Stimulated activated CD8-positive, alpha-beta memory T cell treated with anti-CD3 and anti-CD28 coated beads, Interleukin-15, amount 100 ng/mL, for 24 hours (primary cell): ENCODE data around the gene IFIT2.
"Not testable (repeated sequence)": the region's sequence is repeated elsewhere in the genome, so short reads cannot be mapped to it uniquely, and the experiment has no call there.

Experiments used
- DNase-seq: peaks from one replicate; pipeline ENCODE4 v3.0.0-alpha.2; 2020; ENCODE audit warnings: low read depth

IFIT2 gene, protein sequence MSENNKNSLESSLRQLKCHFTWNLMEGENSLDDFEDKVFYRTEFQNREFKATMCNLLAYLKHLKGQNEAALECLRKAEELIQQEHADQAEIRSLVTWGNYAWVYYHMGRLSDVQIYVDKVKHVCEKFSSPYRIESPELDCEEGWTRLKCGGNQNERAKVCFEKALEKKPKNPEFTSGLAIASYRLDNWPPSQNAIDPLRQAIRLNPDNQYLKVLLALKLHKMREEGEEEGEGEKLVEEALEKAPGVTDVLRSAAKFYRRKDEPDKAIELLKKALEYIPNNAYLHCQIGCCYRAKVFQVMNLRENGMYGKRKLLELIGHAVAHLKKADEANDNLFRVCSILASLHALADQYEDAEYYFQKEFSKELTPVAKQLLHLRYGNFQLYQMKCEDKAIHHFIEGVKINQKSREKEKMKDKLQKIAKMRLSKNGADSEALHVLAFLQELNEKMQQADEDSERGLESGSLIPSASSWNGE

DNA sequence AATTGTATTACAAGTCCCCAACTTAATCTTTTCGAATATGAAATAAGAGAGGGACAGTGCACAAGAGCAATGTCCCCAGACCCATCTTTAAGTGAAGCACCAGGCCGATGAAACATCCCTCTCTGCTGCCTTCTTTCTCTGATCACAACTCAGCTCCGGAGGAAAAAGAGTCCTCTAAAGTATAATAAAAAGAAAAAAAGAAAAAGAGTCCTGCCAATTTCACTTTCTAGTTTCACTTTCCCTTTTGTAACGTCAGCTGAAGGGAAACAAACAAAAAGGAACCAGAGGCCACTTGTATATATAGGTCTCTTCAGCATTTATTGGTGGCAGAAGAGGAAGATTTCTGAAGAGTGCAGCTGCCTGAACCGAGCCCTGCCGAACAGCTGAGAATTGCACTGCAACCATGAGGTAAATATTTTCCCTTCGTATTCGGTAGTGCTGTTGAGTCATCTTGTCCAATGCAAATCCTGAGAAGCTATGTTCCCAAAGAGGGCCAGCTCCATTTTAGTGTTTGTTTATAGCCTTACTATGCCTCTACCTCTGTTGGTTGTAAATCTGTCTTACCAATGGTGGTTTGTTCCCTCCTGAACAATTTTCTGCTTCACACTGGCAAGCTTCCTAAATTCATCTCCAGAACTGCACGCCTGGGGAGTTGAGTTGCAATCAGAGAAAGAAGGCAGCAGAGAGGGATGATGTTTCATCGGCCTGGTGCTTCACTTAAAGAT lies at the start of gene IFIT2:
Gene IFIT2, plus strand, starts transcription at position 326 of the 725 bp plus-strand sequence. Its CDS starts 78 bp downstream, at position 404.
- no peak for DNase-seq

DNA sequence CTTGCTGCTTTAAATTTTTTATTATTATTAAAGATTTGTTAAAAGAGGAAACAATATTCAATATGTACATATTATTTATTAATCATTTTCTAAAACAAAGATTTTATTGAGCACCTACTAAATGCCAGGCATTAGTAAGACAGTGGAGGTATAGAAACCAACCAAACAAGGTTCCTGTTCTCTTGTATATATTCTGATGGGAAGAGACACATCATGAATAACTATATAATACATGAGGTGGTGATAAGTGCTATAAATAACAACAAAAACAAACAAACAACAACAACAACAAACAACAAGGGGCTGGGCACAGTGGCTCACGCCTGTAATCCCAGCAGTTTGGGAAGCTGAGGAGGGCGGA lies 49.6 kb upstream of the IFIT2 start:
- no peak for DNase-seq

- DNase-seq = not testable (repeated sequence)
Measured at GRCh38 chr10:89255091-89255579, 46.7 kb upstream of the IFIT2 start.

DNA sequence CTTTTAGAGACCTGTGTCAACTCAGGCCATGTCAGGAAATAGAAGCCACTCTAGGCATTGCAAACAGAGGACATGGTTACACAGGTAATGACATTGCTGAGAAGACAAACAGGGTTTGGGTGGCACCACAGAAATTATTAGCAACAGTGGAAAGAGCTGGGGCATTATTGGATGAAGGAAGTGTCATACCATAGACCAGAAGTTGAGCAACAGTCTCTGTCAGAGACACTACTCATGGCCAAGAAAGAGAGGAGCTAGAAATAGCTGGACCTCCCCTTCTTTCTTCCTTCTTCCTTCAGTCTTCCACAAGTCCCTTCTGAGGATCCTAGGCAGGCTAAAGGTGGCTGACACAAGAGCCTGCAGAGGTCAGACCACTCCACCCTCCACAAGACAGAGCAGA lies 46.1 kb upstream of the IFIT2 start:
- DNase-seq = no peak

- no peak for DNase-seq
Measured at GRCh38 chr10:89256340-89256739, 45.5 kb upstream of the IFIT2 start.

DNA sequence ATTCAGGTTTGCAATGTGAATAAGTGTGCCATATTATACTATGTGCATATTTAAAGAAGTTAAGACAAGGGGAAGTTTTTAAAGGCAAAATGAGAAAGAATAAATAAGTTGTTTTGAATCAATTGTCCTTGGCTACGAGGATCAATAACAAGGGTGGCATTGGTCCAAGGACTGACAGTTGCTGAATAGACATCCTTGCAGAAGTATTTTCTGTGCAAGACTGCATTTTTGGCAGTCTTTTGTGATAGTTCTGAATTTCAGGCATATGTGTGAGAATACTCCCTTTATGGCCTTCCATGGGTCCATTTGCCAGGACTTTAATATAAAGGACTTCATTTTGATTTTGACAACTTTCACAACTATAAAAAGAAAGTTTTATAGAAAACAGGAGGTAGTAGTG lies 44.9 kb upstream of the IFIT2 start:
- DNase-seq = no peak

GRCh38 chr10:89257581-89257980 lies 44.3 kb upstream of the IFIT2 start:
- no peak for DNase-seq

DNA sequence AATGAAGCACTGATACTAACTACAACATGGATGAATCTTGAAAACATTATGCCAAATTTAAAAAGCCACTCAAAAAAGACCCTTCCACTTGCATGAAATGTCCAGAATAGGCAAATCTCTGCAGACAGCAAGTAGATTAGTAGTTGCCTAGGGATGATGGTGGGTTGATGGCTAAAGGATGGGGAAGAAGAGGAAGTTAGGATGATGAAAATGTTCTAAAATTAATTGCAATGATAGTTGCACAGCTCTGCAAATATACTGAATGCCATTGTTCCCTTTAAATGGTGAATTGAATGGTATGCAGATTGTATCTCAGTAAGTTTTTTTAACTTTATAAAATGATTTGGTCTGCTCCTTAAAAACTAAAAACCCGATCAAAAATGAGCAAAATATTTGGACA lies 43.0 kb upstream of the IFIT2 start:
- DNase-seq = no peak

DNA sequence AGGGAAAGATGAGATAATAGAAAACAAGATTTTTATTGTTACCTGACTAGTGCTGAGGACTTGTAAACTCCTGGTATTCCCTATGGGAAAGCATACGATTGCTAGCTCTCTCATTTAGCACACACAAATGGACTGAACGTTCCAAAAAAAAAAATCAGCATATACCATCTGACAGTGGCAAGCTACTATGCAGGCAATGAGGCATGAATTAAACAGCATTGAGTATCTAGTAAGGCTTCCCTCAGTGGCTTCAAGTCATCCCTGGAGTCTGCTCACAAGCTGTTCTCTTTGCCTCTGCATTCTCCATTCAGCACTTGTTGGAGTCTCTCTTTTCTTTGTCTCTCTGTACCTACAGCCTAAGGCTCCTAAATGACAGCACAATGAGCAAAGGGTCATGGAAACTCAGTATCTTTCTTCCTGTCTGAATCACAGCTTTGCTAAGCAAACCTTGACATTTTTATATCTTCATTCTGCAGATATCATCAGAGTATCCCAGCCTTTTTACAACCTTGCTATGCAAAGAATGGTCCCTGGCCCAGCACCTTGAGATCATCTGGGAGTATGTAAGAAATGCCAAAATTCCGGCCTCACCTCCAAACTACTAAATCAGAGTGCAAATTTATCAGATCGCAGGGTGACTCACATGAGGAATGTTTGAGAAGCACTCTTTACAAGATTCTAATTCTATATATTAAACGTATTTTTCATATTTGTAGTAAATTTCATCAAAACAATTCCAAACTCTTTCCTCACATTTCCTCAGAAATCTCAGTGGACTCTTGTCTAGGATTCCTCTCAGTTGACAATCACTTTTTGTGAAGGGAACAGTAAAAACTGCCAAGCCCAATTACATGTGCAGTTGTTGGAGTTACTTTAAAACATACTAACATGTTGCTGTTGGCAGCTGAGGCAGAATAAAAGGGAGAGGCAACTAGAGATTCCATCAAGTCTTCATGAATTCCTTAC lies 39.5 kb upstream of the IFIT2 start:
- no peak for DNase-seq

GRCh38 chr10:89263091-89263490 lies 38.8 kb upstream of the IFIT2 start:
- no peak for DNase-seq

- DNase-seq = no peak
Measured at GRCh38 chr10:89263531-89263930, 38.3 kb upstream of the IFIT2 start.

GRCh38 chr10:89266721-89267453 lies 35.0 kb upstream of the IFIT2 start:
- DNase-seq = no peak

DNA sequence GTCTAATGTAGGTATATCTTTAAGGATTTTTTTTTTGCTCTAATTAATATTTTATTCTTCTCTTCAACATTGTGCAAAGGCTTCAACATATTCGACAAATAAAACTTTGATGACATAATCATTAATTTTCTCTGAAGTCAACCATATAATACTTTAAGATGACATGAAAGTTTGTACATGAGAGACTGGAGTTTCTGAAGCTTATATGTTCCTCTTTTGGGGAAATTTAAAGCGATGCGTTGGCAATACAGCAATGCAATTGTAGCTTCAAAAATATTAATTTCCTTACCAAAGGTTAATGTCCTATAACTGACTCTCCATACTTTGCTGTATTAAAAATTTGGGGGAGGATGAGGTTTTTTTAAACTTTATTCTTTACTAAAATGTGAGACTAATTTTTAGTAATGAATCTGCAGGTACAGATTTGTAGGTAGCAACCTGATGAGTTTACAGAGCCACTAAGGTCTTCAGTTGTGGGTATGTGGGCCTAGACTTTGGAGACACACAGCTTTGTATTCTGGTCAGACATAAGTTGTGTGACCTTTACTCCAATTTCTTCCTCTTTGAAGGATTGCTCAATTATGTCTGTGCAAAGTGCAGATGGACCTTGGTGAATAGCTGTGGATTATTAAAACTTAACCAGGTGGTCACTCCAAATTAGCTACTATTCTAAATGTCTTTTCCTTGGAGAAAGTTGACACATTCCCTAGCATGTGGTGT lies 32.3 kb upstream of the IFIT2 start:
- DNase-seq = no peak

- no peak for DNase-seq
Measured at GRCh38 chr10:89270153-89270483, 31.7 kb upstream of the IFIT2 start.

- no peak for DNase-seq
Measured at GRCh38 chr10:89271532-89271931, 30.3 kb upstream of the IFIT2 start.

GRCh38 chr10:89273680-89274079 lies 28.2 kb upstream of the IFIT2 start:
- no peak for DNase-seq

- no peak for DNase-seq
Measured at GRCh38 chr10:89274928-89275327, 26.9 kb upstream of the IFIT2 start.

- DNase-seq = no peak
Measured at GRCh38 chr10:89275383-89275782, 26.5 kb upstream of the IFIT2 start.

- DNase-seq = no peak
Measured at GRCh38 chr10:89278034-89278535, 23.8 kb upstream of the IFIT2 start.

DNA sequence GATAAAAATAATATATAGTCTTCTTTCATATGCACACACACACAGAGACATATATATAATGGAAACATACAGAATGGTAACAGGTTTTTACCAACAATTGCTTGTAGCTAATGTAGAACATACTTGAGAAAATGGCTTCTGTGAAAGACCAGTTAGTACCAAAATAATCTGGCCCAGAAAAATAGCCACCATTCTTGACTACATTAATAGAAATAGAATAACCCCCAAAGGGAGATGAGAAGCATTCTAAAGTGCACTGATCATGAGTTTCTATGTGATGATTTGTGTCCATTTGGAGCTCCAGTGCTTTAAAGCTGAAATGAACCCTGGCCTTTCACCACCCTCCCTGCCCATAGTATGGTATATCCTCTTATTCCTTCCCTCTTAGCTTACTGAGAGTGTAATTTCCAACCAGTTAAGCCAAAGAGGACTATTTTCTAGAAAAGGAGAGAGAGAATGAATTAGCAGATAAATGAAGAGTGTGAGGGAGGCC lies 22.9 kb upstream of the IFIT2 start:
- DNase-seq = no peak
